Left ventricle myocardium inferior (tissue), 1 donor: Measurements from ENCODE around the gene ALOX12B. TPM values are rescaled to one million over a fixed set of nuclear protein-coding genes. Genes with fewer than 3 reads are reported as not detected.

ENCODE experiments used
- DNase-seq: peaks from one replicate; pipeline ENCODE4 v3.0.0-alpha.2; 2020
- H3K27ac ChIP-seq: fragments of 200-600 bp; replicated peaks from 2 replicates; pipeline ENCODE4 v1.8.0; 2021
- H3K27me3 ChIP-seq: fragments of 200-600 bp; 2 replicates; pipeline ENCODE4 v1.8.0; 2021; ENCODE audit warnings: low read depth
- H3K36me3 ChIP-seq: fragments of 200-600 bp; 2 replicates; pipeline ENCODE4 v1.8.0; 2021
- H3K4me1 ChIP-seq: fragments of 200-600 bp; 2 replicates; pipeline ENCODE4 v1.8.0; 2021
- H3K4me3 ChIP-seq: fragments of 200-600 bp; 2 replicates; pipeline ENCODE4 v1.8.0; 2021; ENCODE audit warnings: mild to moderate bottlenecking, moderate library complexity
- H3K9me3 ChIP-seq: fragments of 200-600 bp; replicated peaks from 2 replicates; pipeline ENCODE4 v1.8.0; 2021
- CTCF ChIP-seq: fragments of 200-600 bp; IDR thresholded peaks from 2 replicates; pipeline ENCODE4 v1.8.0; 2021; ENCODE audit warnings: antibody characterized with exemption, mild to moderate bottlenecking, borderline replicate concordance
- intact Hi-C: fragments of 100-400 bp; cut with micrococcal nuclease; formaldehyde crosslinking; loops from one replicate; pipeline ENCODE4 v1.11.0; 2022
- total RNA-seq: library from RNA; stranded (reverse); fragmentation: NEBNext Ultra II Directional; extraction: Animal tissue kit (Norgen Biotek cat#: 25700); gene quantifications from one replicate; pipeline ENCODE4 v1.2.1, GENCODE V29; 2021
- donor health status: DM: no; HTN: yes; CAD: no; lungs with severe emphysema.

The ALOX12B gene
- total RNA-seq, 1 donor from 2014 or later, result not detected

GRCh38 chr17:8047769-8048110 lies 39.8 kb downstream of the ALOX12B start:
- Histone ChIP-seq H3K9me3 (no peaks in the 10 kb centered on the region), H3K36me3 (no peaks in the 10 kb centered on the region), H3K4me3 (no peak overlapping the region), H3K27ac (no peak overlapping the region), H3K4me1 (no peaks in the 10 kb centered on the region), H3K27me3 (peaks cover 36% of the 10 kb centered on the region)
- TF ChIP-seq CTCF, result no peak
- no peak for DNase-seq
- intact Hi-C loops, result no loop called here

- no peak overlapping the region for H3K27ac ChIP-seq
- intact Hi-C loops, result no loop called here
- peaks cover 36% of the 10 kb centered on the region for H3K27me3 ChIP-seq
- H3K36me3 ChIP-seq, result no peaks in the 10 kb centered on the region
- H3K4me3 ChIP-seq, result no peak overlapping the region
- H3K9me3 ChIP-seq, result no peaks in the 10 kb centered on the region
- DNase-seq, result no peak
- no peak for TF ChIP-seq CTCF
- no peaks in the 10 kb centered on the region for H3K4me1 ChIP-seq
Measured at GRCh38 chr17:8046929-8047768, 40.4 kb downstream of the ALOX12B start.

GRCh38 chr17:8046306-8046928 lies 41.1 kb downstream of the ALOX12B start:
- Histone ChIP-seq H3K9me3 (no peaks in the 10 kb centered on the region), H3K4me1 (no peaks in the 10 kb centered on the region), H3K27me3 (peaks cover 36% of the 10 kb centered on the region), H3K36me3 (no peaks in the 10 kb centered on the region), H3K4me3 (no peak overlapping the region), H3K27ac (no peak overlapping the region)
- TF ChIP-seq CTCF, result no peak
- intact Hi-C loops, result no loop called here
- no peak for DNase-seq

- TF ChIP-seq CTCF, result no peak
- H3K4me3 ChIP-seq, result no peak overlapping the region
- peaks cover 41% of the 10 kb centered on the region for H3K27me3 ChIP-seq
- DNase-seq, result no peak
- H3K9me3 ChIP-seq, result no peaks in the 10 kb centered on the region
- no peak overlapping the region for H3K27ac ChIP-seq
- intact Hi-C loops, result no loop called here
- no peaks in the 10 kb centered on the region for H3K36me3 ChIP-seq
- H3K4me1 ChIP-seq, result no peaks in the 10 kb centered on the region
Measured at GRCh38 chr17:8044819-8045810, 42.4 kb downstream of the ALOX12B start.

GRCh38 chr17:8041979-8042378 lies 45.5 kb downstream of the ALOX12B start:
- peaks cover 9% of the 10 kb centered on the region for H3K4me1 ChIP-seq
- DNase-seq, result no peak
- H3K27me3 ChIP-seq, result peaks cover 63% of the 10 kb centered on the region
- H3K27ac ChIP-seq, result no peak overlapping the region
- intact Hi-C loops, result no loop called here
- no peak for TF ChIP-seq CTCF
- H3K36me3 ChIP-seq, result no peaks in the 10 kb centered on the region
- no peak overlapping the region for H3K4me3 ChIP-seq
- no peaks in the 10 kb centered on the region for H3K9me3 ChIP-seq
